Stomach smooth muscle (tissue), 2 donors: Measurements from ENCODE around the gene AXIN1.
"Not testable (repeated sequence)": the region's sequence is repeated elsewhere in the genome, so short reads cannot be mapped to it uniquely, and the experiment has no call there.

Source experiments
- H3K27ac ChIP-seq: one replicate; pipeline ENCODE4 v1.7.0; 2013; ENCODE audit warnings: mild to moderate bottlenecking, low read length, inconsistent platforms
- H3K27me3 ChIP-seq, 2 donors: one replicate each; pipeline ENCODE4 v1.7.0; 2013; ENCODE audit warnings: low read length in 2 of 2; ENCODE audit not compliant: insufficient read depth in 2 of 2, control insufficient read depth in 1 of 2
- H3K36me3 ChIP-seq, 2 donors: one replicate each; pipeline ENCODE4 v1.7.0; 2013; ENCODE audit warnings: low read length in 2 of 2; ENCODE audit not compliant: control insufficient read depth in 2 of 2, insufficient read depth in 2 of 2
- H3K4me1 ChIP-seq: one replicate; pipeline ENCODE4 v1.7.0; 2013; ENCODE audit warnings: low read length; ENCODE audit not compliant: control insufficient read depth, insufficient read depth
- H3K4me3 ChIP-seq, 2 donors: one replicate each; pipeline ENCODE4 v1.7.0; 2013; ENCODE audit warnings: low read length in 2 of 2
- H3K9ac ChIP-seq, 2 donors: one replicate each; pipeline ENCODE4 v1.7.0; 2013; ENCODE audit warnings: low read length in 2 of 2, mild to moderate bottlenecking in 1 of 2
- H3K9me3 ChIP-seq, 2 donors: one replicate each; pipeline ENCODE4 v1.7.0; 2013; ENCODE audit warnings: low read length in 2 of 2; ENCODE audit not compliant: control insufficient read depth in 2 of 2
- donor health status: healthy.
- donor health status: Pancreatic carcinoma.

Gene AXIN1

DNA sequence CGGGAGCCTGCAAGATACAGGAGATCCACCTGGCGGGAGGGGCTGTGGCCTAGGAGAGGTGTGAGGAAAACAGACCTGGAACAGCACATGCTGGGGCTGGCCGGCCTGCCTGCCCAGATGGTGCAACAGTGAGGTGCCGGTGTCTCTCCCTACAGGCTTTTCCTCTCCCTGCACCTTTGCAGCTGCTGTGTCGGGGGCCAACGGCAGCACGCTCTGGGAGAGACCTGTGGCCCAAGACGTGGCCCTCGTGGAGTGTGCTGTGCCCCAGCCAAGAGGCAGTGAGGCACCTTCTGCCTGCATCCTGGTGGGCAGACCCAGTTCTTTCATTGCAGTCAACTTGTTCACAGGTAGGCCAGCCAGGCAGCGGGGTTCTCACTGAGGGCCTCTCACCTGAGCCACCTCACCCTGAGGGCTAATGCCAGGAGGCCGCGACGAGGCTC, 92.7 kb downstream of the AXIN1 start:
- no peaks in the 10 kb centered on the region for H3K27me3 ChIP-seq
- no peak overlapping the region for H3K4me3 ChIP-seq
- no peak overlapping the region for H3K9ac ChIP-seq
- H3K36me3 ChIP-seq, result peaks cover 38% of the 10 kb centered on the region in 2 donors
- no peak overlapping the region for H3K27ac ChIP-seq
- H3K9me3 ChIP-seq, result no peaks in the 10 kb centered on the region
- H3K4me1 ChIP-seq, result no peaks in the 10 kb centered on the region

- Histone ChIP-seq H3K4me3 (no peak overlapping the region), H3K36me3 (peaks cover 41 to 42% of the 10 kb centered on the region in 2 donors), H3K27ac (no peak overlapping the region)
Measured at GRCh38 chr16:259226-259625, 93.3 kb downstream of the AXIN1 start.

DNA sequence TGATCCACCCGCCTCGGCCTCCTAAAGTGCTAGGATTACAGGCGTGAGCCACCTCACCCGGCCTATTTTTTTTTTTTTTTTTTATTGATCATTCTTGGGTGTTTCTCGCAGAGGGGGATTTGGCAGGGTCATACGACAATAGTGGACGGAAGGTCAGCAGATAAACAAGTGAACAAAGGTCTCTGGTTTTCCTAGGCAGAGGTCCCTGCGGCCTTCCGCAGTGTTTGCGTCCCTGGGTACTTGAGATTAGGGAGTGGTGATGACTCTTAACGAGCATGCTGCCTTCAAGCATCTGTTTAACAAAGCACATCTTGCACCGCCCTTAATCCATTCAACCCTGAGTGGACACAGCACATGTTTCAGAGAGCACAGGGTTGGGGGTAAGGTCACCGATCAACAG, 94.4 kb downstream of the AXIN1 start:
- not testable (repeated sequence) for H3K27ac ChIP-seq, H3K4me1 ChIP-seq, H3K27me3 ChIP-seq, H3K9ac ChIP-seq, H3K9me3 ChIP-seq, H3K4me3 ChIP-seq
- H3K36me3 ChIP-seq, result peaks cover 31 to 37% of the 10 kb centered on the region in 2 donors

More at GRCh38 chr16:259226-259625, 93.3 kb downstream of the AXIN1 start:
- Histone ChIP-seq H3K4me1 (no peaks in the 10 kb centered on the region), H3K27me3 (no peaks in the 10 kb centered on the region), H3K9ac (no peak overlapping the region), H3K9me3 (no peaks in the 10 kb centered on the region)

DNA sequence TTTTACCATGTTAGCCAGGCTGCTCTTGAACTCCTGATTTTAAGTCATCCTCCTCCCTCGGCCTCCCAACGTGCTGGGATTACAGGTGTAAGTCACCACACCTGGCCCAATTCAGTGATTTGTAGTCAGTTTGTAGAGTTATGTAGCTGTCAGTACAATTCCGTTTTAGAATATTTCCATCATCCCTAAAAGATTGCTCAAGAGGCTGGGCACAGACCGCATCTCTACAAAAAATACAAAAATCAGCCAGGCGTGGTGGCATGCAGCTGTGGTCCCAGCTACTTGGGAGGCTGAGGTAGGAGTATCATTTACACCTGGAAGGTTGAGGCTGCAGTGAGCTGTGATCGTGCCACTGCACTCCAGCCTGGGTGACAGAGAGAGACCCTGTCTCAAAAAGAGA, 97.3 kb downstream of the AXIN1 start:
- no peaks in the 10 kb centered on the region for H3K4me1 ChIP-seq
- H3K9me3 ChIP-seq, result no peaks in the 10 kb centered on the region
- no peak overlapping the region for H3K4me3 ChIP-seq
- no peak overlapping the region for H3K9ac ChIP-seq
- no peak overlapping the region for H3K27ac ChIP-seq
- peaks cover 20 to 22% of the 10 kb centered on the region in 2 donors for H3K36me3 ChIP-seq
- no peaks in the 10 kb centered on the region for H3K27me3 ChIP-seq

GRCh38 chr16:254461-254860, 98.1 kb downstream of the AXIN1 start:
- H3K4me3 ChIP-seq, result no peak overlapping the region
- no peak overlapping the region for H3K27ac ChIP-seq
- H3K27me3 ChIP-seq, result no peaks in the 10 kb centered on the region
- H3K36me3 ChIP-seq, result peaks cover 18% of the 10 kb centered on the region in 2 donors
- no peaks in the 10 kb centered on the region for H3K4me1 ChIP-seq
- H3K9me3 ChIP-seq, result no peaks in the 10 kb centered on the region
- H3K9ac ChIP-seq, result no peak overlapping the region

DNA sequence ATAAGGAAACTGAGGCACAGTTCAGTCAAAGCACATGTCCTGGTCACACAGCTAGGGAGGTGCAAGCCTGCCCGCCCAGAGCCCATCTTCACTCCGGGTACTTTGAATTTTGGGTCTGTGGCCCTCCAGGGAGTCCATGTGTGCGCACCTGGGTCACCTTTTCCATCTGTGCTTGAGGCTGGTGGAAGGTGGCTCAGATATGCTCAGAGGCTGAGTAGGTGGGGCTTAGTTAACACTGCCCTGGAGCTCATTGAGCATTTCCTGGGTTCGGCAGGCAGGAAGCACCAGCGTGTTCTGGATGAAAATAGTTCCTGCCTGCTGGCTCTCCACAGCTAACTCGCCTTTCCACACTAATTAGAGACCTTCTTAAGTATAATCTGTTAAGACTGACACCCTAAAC, 98.7 kb downstream of the AXIN1 start:
- no peak overlapping the region for H3K4me3 ChIP-seq
- H3K27me3 ChIP-seq, result no peaks in the 10 kb centered on the region
- H3K4me1 ChIP-seq, result no peaks in the 10 kb centered on the region
- H3K9me3 ChIP-seq, result no peaks in the 10 kb centered on the region
- no peak overlapping the region for H3K27ac ChIP-seq
- H3K9ac ChIP-seq, result no peak overlapping the region
- H3K36me3 ChIP-seq, result peaks cover 18 to 20% of the 10 kb centered on the region in 2 donors

DNA sequence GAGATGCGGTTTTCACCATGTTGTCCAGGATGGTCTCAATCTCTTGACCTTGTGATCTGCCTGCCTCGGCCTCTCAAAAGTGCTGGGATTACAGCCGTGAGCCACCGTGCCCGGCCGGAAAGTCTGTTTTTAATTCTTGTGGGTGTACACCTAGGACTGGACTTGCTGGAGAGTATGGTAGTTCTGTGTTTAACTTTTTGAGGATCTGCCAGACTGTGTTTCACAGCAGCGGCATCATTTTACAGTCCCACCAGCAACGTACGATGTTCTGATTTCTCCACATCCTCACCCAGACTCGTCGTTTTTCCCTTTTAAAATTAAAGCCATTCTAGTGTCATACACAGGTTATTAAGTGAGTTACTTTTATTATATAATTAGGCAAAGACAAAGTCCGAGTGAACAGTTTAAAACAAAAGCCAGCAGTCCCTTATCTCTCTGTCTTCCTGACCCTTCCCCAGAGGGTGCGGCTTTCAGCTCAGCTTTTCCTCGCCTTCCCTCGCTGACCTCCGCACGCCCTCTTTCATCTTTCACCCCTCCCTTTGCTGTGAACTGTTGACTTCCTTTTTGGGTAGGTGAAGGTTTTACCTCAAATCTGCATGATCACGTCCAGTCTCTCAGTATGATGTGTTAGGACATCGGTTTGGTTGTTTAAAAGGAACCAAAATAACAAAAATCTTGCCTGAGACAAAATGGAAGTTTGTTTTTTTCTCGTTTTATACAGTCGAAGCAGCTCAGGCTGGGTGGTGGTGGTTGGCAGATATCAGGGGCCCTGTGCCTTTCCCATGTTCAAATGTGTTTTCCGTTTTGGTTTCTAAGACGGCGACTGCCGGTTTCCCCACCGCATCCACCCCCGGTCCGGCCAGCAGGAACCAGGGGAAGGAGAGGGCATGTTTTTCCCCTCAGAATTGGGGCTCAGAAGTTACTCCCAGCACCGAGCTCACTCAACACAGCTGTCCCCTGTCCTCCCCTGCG, 99.9 kb downstream of the AXIN1 start:
- H3K9ac ChIP-seq, result no peak overlapping the region
- H3K4me3 ChIP-seq, result no peak overlapping the region
- no peaks in the 10 kb centered on the region for H3K27me3 ChIP-seq
- H3K36me3 ChIP-seq, result peaks cover 18 to 20% of the 10 kb centered on the region in 2 donors
- H3K27ac ChIP-seq, result no peak overlapping the region
- H3K9me3 ChIP-seq, result no peaks in the 10 kb centered on the region
- H3K4me1 ChIP-seq, result no peaks in the 10 kb centered on the region

- H3K4me3 ChIP-seq, result no peak overlapping the region
- H3K36me3 ChIP-seq, result peaks cover 8 to 13% of the 10 kb centered on the region in 2 donors
- H3K9me3 ChIP-seq, result no peaks in the 10 kb centered on the region
- H3K9ac ChIP-seq, result no peak overlapping the region
- H3K27me3 ChIP-seq, result no peaks in the 10 kb centered on the region
- no peaks in the 10 kb centered on the region for H3K4me1 ChIP-seq
- no peak overlapping the region for H3K27ac ChIP-seq
Measured at GRCh38 chr16:249431-249830, 103.1 kb downstream of the AXIN1 start.

DNA sequence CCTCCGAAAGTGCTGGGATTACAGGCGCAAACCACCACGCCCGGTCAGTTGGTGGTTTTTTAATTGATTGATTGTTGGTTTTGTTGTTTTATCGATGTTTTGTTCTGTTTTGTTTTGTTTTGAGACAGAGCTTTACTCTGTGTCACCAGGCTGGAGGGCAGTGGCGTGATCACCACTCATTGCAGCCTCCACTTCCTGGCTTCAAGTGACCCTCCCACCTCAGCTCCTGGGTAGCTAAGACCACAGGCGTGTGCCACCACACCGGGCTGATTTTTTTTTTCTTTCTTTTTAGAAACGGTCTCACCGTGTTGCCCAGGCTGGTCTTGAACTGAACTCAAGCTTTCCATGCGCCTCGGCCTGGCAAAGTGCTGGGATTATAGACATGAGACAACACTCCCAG, 105.5 kb downstream of the AXIN1 start:
- H3K9me3 ChIP-seq, result no peaks in the 10 kb centered on the region
- no peak overlapping the region for H3K27ac ChIP-seq
- no peaks in the 10 kb centered on the region for H3K4me1 ChIP-seq
- H3K27me3 ChIP-seq, result no peaks in the 10 kb centered on the region
- H3K36me3 ChIP-seq, result peaks cover 8% of the 10 kb centered on the region in 2 donors
- H3K4me3 ChIP-seq, result no peak overlapping the region
- no peak overlapping the region for H3K9ac ChIP-seq

- H3K4me3 ChIP-seq, result no peak overlapping the region
- no peaks in the 10 kb centered on the region for H3K9me3 ChIP-seq
- no peaks in the 10 kb centered on the region for H3K4me1 ChIP-seq
- peaks cover 1 to 4% of the 10 kb centered on the region in 2 donors for H3K36me3 ChIP-seq
- H3K27me3 ChIP-seq, result no peaks in the 10 kb centered on the region
- H3K27ac ChIP-seq, result no peak overlapping the region
- H3K9ac ChIP-seq, result no peak overlapping the region
Measured at GRCh38 chr16:245105-245504, 107.4 kb downstream of the AXIN1 start.

GRCh38 chr16:243348-243747, 109.2 kb downstream of the AXIN1 start:
- Histone ChIP-seq H3K27me3 (no peaks in the 10 kb centered on the region), H3K27ac (no peak overlapping the region), H3K9me3 (no peaks in the 10 kb centered on the region), H3K4me3 (no peak overlapping the region), H3K9ac (no peak overlapping the region), H3K4me1 (peaks cover 5% of the 10 kb centered on the region), H3K36me3 (no peaks in the 10 kb centered on the region)
